Keratinocyte (primary cell): ENCODE data around the gene HECTD1.

Experiments
- EZH2 ChIP-seq: IDR thresholded peaks from one replicate; pipeline ENCODE4 v1.6.1; 2012; ENCODE audit warnings: inconsistent platforms, mild to moderate bottlenecking, low read length, moderate library complexity
- TF ChIP-seq, protein P1 (sequence below), 3 experiments: IDR thresholded peaks in 1 of 3; conservative IDR thresholded peaks in 1 of 3; optimal IDR thresholded peaks in 1 of 3; 2 replicates in 2 of 3; 3 replicates in 1 of 3; pipeline versions ENCODE3 to v1.5.1; 2011; ENCODE audit warnings: low read length in 3 of 3, mild to moderate bottlenecking in 3 of 3, moderate library complexity in 2 of 3, control low read depth in 1 of 3, inconsistent platforms in 1 of 3; ENCODE audit not compliant: insufficient read depth in 2 of 3; ENCODE audit errors: extremely low read depth in 1 of 3

DNA sequence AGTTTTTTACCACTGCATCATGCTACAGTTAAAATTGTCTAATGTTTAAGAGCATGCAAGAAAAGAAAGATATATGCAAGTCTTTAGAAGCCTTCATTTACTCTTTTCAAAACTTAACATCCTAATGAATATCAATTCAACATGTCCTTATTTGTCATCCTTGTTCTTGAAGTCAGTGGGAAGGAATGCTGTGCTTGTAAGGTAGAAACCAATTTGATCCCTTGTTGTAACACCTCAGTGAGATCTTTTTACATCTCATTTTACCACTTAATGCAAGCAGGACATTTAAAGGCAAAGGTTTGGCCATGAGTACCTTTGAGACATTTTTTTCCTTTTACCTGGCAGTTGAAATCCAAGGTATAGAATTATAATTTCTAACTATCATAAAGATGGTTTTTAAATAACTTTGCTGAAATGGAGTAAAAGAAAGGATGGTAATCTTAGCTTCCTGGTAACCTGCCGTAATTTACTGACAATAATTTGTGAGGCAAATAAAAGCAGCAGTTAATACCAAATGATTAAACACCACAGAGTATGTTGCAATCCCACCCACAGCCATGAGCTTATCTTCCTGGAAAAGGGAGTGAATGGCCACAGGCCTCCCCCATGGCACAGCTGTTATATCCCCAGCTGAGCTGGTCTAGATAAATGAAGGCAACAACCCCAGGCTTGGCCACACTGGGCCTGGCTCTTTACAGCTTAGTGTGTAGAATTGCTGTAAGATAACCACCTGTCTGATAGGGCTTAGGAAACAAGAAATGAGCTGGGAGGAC is 148.3 kb downstream of the HECTD1 start:
- TF ChIP-seq, protein P1, sequence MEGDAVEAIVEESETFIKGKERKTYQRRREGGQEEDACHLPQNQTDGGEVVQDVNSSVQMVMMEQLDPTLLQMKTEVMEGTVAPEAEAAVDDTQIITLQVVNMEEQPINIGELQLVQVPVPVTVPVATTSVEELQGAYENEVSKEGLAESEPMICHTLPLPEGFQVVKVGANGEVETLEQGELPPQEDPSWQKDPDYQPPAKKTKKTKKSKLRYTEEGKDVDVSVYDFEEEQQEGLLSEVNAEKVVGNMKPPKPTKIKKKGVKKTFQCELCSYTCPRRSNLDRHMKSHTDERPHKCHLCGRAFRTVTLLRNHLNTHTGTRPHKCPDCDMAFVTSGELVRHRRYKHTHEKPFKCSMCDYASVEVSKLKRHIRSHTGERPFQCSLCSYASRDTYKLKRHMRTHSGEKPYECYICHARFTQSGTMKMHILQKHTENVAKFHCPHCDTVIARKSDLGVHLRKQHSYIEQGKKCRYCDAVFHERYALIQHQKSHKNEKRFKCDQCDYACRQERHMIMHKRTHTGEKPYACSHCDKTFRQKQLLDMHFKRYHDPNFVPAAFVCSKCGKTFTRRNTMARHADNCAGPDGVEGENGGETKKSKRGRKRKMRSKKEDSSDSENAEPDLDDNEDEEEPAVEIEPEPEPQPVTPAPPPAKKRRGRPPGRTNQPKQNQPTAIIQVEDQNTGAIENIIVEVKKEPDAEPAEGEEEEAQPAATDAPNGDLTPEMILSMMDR (optimal IDR thresholded peaks at IDR 0.05 in 1 of 3, IDR thresholded peaks at IDR 0.05 in 1 of 3, conservative IDR thresholded peaks at IDR 0.05 in 1 of 3; ENCODE audit: extremely low read depth in 1 of 3, insufficient read depth in 2 of 3, low read length in 3 of 3): no peak
- TF ChIP-seq EZH2: no peak
